Progenitor cell of endocrine pancreas (in vitro differentiated cells): ENCODE measurements around the gene SYT12. TPM values are rescaled to one million over a fixed set of nuclear protein-coding genes. Genes with fewer than 3 reads are reported as not detected.

Experiments
- DNase-seq: peaks from one replicate; pipeline ENCODE4 v3.0.0; 2021; ENCODE audit warnings: low spot score; ENCODE audit not compliant: unreplicated experiment
- H3K27ac Mint-ChIP-seq: 2 replicates; pipeline ENCODE4 v1.8.0; 2021; ENCODE audit warnings: mild to moderate bottlenecking, moderate library complexity, mixed read lengths
- H3K27me3 Mint-ChIP-seq: 2 replicates; pipeline ENCODE4 v1.8.0; 2021; ENCODE audit warnings: mixed read lengths
- H3K36me3 Mint-ChIP-seq: 2 replicates; pipeline ENCODE4 v1.8.0; 2022; ENCODE audit warnings: mixed read lengths; ENCODE audit not compliant: insufficient read depth
- H3K4me1 Mint-ChIP-seq: 2 replicates; pipeline ENCODE4 v1.8.0; 2021; ENCODE audit warnings: low read depth, mixed read lengths
- H3K4me3 Mint-ChIP-seq: 2 replicates; pipeline ENCODE4 v1.8.0; 2021; ENCODE audit warnings: low read depth, mild to moderate bottlenecking, moderate library complexity, mixed read lengths
- H3K9me3 Mint-ChIP-seq: 2 replicates; pipeline ENCODE4 v1.8.0; 2021; ENCODE audit warnings: low read depth, mixed read lengths
- total RNA-seq: library from RNA; stranded (reverse); gene quantifications from 2 replicates; pipeline ENCODE4 v1.2.1, GENCODE V29; 2021
- TF ChIP-seq, protein P1 (sequence below): fragments of 200-600 bp; sonication (generic); IDR thresholded peaks from one replicate; pipeline ENCODE4 v1.5.0; 2021; ENCODE audit warnings: antibody characterized with exemption, mild to moderate bottlenecking; ENCODE audit not compliant: unreplicated experiment

Gene SYT12
- total RNA-seq, 1 donor from 2014 or later = 0.22 TPM

DNA sequence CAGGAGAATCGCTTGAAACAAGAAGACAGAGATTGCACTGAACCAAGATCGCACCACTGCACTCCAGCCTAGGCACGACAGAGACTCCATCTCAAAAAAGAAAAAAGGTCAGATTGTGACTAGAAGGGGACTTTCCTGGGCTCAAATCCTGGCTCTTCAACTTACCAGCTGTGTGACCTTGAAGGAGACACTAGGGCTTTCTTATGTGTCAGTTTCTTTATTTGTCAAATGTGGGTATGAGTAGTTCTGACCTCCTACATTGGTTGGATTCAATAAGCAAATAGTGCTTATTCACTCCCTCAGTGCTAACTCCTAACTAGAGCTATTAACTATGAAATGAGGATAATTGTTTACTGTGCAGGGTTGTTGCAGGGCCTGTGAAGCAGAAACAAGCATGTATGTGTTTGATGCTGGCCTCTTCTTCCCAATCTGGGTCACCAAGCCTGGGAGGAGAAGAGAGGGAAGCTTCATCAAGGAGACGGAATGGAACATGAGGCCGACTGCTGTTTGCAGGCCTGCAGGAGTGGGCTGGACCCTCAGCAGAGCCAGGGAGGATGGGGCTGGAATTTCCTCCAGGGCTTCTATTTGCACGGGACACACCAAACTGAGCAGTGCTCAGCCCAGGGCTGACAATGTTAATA lies 56.3 kb downstream of the SYT12 start:
- Mint-ChIP-seq H3K27me3 (peaks cover 14% of the 10 kb centered on the region), H3K27ac (no peak overlapping the region), H3K4me3 (no peak overlapping the region), H3K36me3 (no peaks in the 10 kb centered on the region), H3K9me3 (no peaks in the 10 kb centered on the region), H3K4me1 (peaks cover 6% of the 10 kb centered on the region)
- TF ChIP-seq, protein P1, sequence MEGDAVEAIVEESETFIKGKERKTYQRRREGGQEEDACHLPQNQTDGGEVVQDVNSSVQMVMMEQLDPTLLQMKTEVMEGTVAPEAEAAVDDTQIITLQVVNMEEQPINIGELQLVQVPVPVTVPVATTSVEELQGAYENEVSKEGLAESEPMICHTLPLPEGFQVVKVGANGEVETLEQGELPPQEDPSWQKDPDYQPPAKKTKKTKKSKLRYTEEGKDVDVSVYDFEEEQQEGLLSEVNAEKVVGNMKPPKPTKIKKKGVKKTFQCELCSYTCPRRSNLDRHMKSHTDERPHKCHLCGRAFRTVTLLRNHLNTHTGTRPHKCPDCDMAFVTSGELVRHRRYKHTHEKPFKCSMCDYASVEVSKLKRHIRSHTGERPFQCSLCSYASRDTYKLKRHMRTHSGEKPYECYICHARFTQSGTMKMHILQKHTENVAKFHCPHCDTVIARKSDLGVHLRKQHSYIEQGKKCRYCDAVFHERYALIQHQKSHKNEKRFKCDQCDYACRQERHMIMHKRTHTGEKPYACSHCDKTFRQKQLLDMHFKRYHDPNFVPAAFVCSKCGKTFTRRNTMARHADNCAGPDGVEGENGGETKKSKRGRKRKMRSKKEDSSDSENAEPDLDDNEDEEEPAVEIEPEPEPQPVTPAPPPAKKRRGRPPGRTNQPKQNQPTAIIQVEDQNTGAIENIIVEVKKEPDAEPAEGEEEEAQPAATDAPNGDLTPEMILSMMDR = no peak
- no peak for DNase-seq

DNA sequence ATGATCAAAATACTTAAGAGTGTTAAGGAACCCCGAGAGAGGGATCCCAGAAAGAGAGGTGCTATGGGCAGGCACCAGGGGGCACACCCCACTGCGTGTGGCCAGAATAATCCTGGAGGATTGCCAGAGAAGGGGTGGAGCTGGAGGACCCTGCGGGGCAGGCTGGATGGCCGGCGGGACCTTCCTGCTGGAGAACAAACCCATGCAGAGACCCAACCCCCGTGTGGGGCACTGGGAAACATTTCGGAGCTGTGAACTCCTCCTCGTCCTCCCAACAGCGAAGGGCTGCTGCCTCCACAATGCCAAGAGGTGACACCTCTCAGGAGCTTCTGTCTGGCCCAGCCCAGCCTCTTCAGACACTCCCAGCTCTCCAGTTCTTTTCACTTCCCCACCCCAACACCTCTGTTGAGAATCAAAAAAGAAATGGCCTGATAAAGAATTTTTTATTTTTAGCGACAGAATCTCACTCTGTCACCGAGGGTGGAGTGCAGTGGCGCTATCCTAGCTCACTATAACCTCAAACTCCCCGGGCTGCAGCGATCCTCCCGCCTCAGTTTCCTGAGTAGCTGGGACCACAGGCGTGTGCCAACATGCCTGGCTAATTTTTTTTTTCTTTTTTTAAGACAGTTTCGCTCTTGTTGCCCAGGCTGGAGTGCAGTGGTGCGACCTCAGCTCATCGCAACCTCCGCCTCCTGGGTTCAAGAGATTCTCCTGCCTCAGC lies 59.3 kb downstream of the SYT12 start:
- H3K27me3 Mint-ChIP-seq = peaks cover 10% of the 10 kb centered on the region
- DNase-seq = no peak
- H3K36me3 Mint-ChIP-seq = no peaks in the 10 kb centered on the region
- H3K9me3 Mint-ChIP-seq = no peaks in the 10 kb centered on the region
- TF ChIP-seq, protein P1 = no peak
- H3K4me1 Mint-ChIP-seq = peaks cover 4% of the 10 kb centered on the region
- H3K27ac Mint-ChIP-seq = no peak overlapping the region
- no peak overlapping the region for H3K4me3 Mint-ChIP-seq

DNA sequence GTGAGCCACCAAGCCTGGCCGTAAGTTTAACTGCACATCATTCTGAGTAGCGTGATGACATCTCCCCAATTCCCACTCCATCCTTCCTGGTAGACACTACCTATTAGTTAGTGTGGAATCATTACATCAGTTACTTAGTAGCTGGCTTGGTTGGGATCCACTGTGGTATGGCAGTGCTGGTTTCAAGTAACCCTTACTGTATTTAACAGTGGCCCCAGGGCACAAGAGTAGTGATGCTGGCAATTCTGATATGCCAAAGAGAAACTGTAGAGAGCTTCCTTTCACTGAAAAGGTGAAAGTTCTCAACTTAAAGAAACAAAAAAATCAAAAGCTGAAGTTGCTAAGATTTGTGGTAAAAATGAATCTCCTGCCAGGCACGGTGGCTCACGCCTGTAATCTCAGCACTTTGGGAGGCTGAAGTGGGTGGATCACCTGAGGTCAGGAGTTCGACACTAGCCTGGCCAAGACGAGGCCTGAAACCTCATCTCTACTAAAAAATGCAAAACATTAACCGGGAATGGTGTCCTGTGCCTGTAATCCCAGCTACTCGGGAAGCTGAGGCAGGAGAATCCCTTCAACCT lies 60.9 kb downstream of the SYT12 start:
- no peak for DNase-seq
- no peak overlapping the region for H3K4me3 Mint-ChIP-seq
- peaks cover 1% of the 10 kb centered on the region for H3K4me1 Mint-ChIP-seq
- no peak overlapping the region for H3K27ac Mint-ChIP-seq
- TF ChIP-seq, protein P1 = no peak
- H3K36me3 Mint-ChIP-seq = no peaks in the 10 kb centered on the region
- H3K9me3 Mint-ChIP-seq = no peaks in the 10 kb centered on the region
- peaks cover 10% of the 10 kb centered on the region for H3K27me3 Mint-ChIP-seq

DNA sequence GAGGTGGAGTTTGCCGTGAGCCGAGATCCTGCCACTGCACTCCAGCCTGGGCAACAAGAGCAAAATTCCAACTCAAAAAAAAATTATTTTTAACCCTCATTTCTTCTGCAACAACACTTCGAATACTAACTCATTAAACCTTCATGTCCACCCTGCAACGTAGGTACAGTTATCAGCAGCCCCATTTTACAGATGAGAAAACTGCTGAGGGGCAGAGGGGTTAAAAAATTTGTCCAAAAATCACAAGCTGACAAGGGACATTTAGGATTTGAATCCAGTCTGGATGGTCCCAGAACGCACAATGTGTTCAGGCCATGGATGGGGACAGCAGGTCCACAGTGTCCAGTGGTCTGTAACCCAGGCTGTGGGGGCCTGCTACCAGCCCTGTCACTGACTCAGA lies 62.7 kb downstream of the SYT12 start:
- DNase-seq = no peak
- no peaks in the 10 kb centered on the region for H3K4me1 Mint-ChIP-seq
- H3K27ac Mint-ChIP-seq = no peak overlapping the region
- no peaks in the 10 kb centered on the region for H3K36me3 Mint-ChIP-seq
- H3K9me3 Mint-ChIP-seq = no peaks in the 10 kb centered on the region
- H3K27me3 Mint-ChIP-seq = peaks cover 10% of the 10 kb centered on the region
- TF ChIP-seq, protein P1 = no peak
- H3K4me3 Mint-ChIP-seq = no peak overlapping the region

DNA sequence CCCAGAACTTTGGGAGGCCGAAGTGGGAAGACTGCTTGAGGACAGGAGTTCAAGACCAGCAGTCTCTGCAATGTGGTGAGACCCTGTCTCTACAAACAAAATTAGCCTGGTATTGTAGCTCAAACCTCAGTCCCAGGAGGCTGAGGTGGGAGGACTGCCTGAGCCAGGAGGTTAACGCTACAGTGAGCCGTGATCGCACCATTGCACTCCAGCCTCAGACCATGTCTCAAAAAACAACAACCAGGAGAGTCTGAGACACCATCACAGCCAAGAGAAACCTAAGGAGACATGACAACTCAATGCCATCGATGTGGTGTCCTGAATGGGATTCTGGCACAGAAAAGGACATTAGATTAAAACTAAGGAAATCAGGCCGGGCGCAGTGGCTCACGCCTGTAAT lies 67.8 kb downstream of the SYT12 start:
- Mint-ChIP-seq H3K4me1 (no peaks in the 10 kb centered on the region), H3K9me3 (no peaks in the 10 kb centered on the region), H3K4me3 (no peak overlapping the region), H3K27ac (no peak overlapping the region), H3K36me3 (no peaks in the 10 kb centered on the region), H3K27me3 (no peaks in the 10 kb centered on the region)
- TF ChIP-seq, protein P1 = no peak
- no peak for DNase-seq
